ENCODE data around the gene NECTIN2.
A peak's percentile ranks its signal among the peaks of the same experiment; 100 is the strongest.
"Not testable (repeated sequence)": the region's sequence is repeated elsewhere in the genome, so short reads cannot be mapped to it uniquely, and the experiment has no call there.

NECTIN2 gene

DNA sequence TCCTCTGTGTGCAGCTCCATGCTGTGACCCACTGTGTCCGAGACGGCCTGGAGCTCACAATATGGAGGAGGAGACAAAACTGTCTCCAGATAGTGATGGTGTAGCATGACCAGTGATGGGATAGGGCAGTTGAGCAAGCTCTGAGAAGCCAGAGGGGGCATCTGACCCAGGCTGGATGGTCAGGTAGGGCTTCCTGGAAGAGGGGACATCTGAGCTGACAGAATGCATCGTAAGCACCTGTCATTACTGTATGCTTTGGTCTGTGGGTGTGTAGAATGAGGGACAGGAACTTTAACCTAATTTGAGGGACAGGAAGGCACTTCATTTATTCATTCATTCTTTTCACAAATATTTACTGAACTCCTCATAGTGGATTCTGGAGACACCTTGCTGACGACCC, 38.5 kb downstream of the NECTIN2 start:
- no peak for DNase-seq (ENCODE audit: low read depth)

DNA sequence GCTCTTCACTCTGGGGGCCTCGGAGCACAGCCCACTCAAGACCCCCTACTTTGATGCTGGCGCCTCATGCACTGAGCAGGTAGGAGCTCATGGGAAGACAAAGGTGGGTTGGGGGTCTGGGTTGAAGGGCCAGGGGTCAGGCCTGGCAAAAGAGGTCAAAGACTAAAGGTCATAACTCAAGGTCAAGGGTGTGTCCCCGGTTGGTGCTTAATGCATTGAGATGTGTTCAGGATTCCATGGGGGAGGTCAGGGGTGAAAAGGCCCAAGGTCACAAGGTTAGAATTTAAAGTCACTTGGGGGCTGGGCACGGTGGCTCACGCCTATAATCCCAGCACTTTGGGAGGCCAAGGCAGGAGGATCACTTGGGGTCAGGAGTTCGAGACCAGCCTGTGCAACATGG, 40.0 kb downstream of the NECTIN2 start:
- DNase-seq (ENCODE audit: low read depth), result no peak

DNA sequence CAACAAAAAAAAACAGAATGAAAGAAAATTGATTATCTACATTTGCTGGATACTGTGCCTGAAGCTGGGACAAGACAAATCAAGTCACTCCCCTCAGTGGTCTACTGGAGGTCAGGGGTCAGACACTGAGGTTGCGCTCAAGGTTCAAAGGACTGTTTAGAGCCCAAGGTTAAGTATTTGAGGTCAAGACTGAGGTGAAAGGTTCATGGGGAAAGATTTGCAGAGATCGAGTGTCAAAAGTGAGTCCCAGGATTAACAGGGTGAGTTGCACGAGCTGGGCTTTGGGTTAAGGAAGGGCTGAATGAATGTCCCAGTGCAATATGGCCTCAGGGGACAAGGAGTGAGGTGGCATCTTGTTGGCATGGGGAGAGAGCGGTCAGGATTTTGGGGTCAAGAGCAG, 41.6 kb downstream of the NECTIN2 start:
- DNase-seq (ENCODE audit: low read depth), result no peak

DNA sequence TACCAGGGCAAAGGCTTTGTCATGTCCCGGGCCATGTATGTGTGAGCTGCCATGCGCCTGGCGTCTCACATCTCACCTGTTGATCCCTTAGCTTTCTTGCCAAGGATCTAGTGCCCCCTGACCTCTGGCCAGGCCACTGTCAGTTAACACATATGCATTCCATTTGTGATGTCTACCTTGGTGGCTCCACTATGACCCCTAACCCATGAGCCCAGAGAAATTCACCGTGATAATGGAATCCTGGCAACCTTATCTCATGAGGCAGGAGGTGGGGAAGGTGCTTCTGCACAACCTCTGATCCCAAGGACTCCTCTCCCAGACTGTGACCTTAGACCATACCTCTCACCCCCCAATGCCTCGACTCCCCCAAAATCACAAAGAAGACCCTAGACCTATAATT, 42.2 kb downstream of the NECTIN2 start:
- not testable (repeated sequence) for DNase-seq (ENCODE audit: low read depth)

DNA sequence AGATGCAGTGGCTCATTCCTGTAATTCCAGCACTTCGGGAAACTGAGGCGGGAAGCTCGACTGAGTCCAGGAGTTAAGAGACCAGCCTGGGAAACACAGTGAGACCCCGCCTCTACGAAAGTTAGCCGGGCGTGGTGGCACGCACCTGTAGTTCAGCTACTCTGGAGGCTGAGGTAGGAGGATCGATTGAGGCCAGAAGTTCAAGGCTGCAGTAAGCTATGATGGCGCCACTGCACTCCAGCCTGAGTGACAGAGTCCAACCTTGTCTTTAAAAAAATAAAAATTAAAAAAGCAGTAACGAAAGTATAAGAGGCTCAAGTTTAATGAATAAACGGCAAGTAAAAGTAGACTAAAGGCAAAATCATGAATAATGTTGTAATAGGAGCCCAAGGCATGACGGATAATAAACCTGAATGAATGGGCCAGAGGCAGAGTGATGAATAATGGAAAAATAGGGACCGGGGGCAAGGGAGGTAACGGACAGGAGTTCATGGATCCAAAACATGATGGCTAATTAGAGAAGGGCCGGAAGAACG, 43.8 kb downstream of the NECTIN2 start:
- no peak for DNase-seq (ENCODE audit: low read depth)

DNA sequence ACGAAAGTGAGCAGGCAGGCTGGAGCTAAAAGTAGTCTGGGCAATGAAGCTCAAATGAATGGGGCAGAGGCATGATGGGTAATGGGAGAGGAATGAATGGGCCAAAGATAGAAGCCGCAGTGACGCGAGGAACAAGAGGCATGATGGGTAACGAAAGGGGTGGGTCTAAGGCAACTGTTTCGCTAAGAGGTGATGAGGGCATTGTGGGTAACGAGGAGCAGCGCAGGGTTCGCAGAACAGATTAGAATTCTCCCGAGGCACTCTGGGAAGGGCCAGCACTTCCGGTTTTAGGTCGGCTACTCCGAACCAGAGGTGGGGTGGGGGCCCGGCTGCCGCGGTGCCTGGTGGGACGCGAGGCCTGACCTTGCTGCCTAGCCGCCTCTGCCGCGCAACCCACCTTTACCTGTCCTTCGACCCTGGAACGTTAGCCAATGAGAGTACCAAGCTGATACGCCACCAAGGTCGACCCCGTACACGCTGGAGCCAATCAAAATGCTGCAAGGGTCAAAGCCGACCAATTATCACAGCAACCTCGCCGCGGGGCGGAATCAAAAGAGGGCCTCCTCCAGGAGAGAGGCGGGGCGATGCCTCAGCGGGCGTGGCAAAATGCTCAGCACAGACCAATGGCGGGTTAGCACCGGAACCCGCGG, 44.4 kb downstream of the NECTIN2 start:
- DNase-seq (ENCODE audit: low read depth), result no peak

DNA sequence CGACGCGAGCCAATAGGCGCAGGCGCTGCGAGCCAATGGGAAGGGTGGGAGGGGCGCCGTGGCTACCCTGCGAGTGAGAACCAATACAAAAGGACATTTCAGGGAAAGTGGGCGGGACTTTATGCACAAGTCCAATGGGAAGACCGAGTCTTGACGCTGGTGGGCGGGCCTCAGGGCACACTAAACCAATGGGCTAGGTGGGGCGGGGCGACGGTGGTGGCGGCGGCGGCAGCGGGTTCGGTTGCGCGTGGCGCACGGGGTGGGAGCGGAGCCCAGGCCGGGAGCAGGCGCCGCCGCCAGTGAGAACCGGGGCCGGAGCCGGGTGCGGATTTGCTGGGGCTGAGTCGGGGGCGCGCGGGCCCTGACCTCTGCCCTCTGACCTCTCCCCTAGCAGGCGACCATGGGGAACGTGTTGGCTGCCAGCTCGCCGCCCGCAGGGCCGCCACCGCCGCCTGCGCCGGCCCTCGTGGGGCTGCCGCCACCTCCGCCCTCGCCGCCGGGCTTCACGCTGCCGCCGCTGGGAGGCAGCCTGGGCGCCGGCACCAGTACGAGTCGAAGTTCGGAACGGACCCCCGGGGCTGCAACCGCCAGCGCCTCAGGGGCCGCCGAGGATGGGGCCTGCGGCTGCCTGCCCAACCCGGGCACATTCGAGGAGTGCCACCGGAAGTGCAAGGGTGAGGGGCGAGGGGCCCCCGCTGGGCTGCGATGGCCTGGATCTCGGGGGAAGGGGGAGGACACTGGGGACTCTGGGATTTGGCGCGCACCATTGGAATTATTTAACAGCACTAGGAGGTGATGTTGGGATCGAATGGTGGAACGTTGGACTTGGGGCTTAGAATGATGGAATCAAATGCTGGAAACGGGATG, 45.2 kb downstream of the NECTIN2 start, which contains the start of gene TOMM40:
Gene TOMM40, plus strand, starts transcription at position 239 of the 867 bp plus-strand sequence. Its CDS starts 162 bp downstream, at position 401.
- peak; percentile 100 for DNase-seq (ENCODE audit: low read depth)

DNA sequence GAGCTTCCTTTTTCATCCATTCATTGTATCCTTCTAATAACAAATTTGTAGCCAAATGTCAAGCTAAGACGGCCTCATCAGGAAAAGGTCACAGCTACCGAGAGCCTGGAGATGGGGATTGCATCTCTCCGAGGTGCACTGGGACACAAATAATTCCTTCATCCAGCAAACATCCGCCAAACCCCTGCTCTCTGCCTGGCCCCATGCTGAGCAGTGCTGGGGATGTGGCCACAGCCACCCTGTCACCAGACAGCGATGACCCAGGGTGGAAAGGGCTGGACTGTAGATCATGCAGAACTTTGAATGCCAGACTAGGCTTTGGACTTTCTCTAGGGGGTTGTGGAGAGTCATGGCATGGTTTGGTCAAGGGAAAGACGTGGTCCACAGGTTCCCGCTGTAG, 46.8 kb downstream of the NECTIN2 start:
- DNase-seq (ENCODE audit: low read depth), result no peak

DNA sequence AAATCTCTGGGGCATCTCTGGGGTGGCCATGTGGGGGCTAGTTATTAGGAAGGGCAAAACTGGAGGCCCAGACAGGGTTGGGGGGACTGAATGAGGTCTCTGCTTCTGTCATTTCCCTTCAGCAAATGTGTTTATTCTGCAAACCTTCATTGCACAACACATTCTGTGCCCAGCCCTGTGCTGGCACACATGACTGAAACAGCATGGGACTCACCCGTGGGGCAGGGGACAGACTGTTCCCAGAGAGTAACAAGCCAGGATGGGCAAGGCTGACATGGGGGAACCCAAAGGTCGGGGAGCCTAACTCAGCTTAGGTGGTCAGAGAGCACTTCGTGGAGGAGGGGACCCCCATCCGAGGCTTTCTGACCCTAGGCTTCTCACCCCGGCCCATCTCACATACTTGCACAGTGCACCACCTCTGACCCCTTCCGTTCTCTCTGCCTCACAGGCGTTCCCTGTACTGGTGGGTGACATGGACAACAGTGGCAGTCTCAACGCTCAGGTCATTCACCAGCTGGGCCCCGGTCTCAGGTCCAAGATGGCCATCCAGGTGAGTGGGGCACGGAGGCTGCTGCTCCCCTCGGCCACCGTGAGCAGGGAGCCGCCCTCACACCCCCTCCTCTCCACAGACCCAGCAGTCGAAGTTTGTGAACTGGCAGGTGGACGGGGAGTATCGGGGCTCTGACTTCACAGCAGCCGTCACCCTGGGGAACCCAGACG, 47.4 kb downstream of the NECTIN2 start:
- no peak for DNase-seq (ENCODE audit: low read depth)

DNA sequence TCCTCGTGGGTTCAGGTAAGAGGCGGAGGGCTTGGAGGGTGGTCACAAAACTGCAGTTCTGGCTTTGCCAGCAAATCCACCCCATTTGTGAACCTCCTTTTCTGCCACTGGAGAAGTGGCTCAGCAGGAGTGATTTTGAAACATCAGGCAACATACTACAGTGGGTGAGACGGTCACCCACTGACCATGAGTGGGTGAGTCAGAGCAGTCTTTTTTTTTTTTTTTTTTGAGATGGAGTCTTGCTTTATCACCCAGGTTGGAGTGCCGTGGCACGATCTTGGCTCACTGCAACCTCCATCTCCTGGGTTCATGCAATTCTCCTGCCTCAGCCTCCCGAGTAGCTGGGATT, 47.9 kb downstream of the NECTIN2 start:
- DNase-seq (ENCODE audit: low read depth), result no peak

DNA sequence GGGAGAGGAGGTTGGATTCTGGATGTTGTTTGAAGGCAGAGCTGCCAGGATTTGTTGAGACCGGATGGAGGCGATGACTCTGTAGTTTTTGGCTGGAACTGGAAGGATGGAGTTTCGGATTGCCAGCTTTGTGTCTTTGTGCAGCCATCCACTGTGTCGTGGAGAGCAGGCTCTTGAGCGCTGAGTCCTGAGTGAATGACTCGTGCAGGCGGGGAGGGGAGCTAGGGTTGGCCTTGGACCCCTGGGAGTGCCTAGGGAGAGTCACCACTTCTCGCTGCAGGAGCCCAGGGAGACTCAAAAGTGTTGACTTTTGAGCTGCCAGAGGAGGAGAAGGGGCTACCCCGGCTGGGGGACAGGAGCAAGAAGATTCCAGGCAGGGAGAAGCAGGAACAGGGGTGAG, 48.8 kb downstream of the NECTIN2 start:
- no peak for DNase-seq (ENCODE audit: low read depth)

DNA sequence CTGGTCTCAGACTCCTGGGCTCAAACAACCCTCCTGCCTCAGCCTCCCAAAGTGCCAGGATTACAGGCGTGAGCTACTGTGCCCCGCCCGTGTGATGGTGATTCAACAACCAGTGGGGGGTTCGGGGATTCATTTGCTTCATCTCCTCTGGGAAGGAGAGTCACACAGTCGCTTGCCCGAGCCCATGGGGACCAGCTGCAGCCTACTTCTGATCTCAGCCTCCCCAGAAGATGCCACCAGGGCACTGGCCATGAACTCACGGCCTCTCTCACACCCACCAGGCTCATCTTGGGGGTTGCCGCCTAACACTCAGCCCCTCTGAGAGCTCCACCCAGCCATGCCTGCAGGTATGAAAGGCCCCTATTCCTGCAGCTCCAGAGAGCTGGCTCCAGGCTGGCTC, 51.7 kb downstream of the NECTIN2 start:
- no peak for DNase-seq (ENCODE audit: low read depth)

DNA sequence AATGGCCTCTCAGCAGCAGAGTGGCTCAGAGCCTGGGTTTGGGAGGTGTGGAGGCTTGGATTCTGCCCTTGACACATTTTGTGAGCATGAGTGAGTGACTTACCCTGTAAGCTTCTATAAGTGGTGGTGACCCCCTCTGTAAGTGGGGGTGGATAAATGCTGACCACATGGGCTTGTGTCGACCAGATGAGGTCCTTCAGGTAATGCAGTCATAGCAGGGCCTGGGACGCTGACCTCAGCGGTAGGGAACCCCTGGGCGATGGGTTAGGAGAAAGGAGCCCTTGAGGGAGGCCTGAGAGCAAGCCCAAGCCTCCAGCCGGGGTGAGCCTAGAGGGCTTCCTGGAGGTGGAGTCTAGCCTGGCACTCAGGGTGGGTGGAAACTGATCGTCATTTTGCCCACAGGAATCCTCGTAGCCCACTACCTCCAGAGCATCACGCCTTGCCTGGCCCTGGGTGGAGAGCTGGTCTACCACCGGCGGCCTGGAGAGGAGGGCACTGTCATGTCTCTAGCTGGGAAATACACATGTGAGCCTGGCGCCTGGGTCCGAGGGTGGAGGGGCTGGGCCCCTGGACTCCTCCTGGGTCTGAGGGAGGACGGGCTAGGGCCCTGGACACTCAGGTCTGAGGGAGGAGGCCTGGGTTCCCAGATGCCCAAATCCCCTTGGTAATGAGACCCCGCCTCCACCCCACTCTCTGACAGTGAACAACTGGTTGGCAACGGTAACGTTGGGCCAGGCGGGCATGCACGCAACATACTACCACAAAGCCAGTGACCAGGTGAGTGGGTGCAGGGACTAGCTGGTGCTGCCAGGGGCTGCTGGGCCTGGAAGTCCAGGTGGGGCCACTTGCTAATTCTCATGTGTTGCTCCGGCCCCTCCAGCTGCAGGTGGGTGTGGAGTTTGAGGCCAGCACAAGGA, 54.5 kb downstream of the NECTIN2 start:
- DNase-seq (ENCODE audit: low read depth), result no peak

DNA sequence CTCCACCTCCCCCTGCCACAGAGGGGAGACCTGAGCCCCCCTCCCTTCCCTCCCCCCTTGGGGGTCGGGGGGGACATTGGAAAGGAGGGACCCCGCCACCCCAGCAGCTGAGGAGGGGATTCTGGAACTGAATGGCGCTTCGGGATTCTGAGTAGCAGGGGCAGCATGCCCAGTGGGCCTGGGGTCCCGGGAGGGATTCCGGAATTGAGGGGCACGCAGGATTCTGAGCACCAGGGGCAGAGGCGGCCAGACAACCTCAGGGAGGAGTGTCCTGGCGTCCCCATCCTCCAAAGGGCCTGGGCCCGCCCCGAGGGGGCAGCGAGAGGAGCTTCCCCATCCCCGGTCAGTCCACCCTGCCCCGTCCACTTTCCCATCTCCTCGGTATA, 57.1 kb downstream of the NECTIN2 start:
- DNase-seq (ENCODE audit: low read depth), result no peak

DNA sequence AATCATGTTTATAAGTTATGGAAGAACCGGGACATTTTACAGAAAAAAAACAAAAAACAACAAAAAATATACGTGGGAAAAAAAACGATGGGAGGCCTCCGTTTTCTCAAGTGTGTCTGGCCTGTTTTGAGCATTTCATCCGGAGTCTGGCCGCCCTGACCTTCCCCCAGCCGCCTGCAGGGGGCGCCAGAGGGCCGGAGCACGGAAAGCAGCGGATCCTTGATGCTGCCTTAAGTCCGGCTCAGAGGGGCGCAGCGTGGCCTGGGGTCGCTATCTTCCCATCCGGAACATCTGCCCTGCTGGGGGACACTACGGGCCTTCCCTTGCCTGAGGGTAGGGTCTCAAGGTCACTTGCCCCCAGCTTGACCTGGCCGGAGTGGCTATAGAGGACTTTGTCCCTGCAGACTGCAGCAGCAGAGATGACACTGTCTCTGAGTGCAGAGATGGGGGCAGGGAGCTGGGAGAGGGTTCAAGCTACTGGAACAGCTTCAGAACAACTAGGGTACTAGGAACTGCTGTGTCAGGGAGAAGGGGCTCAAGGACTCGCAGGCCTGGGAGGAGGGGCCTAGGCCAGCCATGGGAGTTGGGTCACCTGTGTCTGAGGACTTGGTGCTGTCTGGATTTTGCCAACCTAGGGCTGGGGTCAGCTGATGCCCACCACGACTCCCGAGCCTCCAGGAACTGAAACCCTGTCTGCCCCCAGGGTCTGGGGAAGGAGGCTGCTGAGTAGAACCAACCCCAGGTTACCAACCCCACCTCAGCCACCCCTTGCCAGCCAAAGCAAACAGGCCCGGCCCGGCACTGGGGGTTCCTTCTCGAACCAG, 57.7 kb downstream of the NECTIN2 start:
- DNase-seq (ENCODE audit: low read depth), result peak; percentile 42

DNA sequence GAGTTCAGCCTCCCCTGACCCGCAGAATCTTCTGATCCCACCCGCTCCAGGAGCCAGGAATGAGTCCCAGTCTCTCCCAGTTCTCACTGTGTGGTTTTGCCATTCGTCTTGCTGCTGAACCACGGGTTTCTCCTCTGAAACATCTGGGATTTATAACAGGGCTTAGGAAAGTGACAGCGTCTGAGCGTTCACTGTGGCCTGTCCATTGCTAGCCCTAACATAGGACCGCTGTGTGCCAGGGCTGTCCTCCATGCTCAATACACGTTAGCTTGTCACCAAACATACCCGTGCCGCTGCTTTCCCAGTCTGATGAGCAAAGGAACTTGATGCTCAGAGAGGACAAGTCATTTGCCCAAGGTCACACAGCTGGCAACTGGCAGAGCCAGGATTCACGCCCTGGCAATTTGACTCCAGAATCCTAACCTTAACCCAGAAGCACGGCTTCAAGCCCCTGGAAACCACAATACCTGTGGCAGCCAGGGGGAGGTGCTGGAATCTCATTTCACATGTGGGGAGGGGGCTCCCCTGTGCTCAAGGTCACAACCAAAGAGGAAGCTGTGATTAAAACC, 58.4 kb downstream of the NECTIN2 start:
- DNase-seq (ENCODE audit: low read depth), result no peak

DNA sequence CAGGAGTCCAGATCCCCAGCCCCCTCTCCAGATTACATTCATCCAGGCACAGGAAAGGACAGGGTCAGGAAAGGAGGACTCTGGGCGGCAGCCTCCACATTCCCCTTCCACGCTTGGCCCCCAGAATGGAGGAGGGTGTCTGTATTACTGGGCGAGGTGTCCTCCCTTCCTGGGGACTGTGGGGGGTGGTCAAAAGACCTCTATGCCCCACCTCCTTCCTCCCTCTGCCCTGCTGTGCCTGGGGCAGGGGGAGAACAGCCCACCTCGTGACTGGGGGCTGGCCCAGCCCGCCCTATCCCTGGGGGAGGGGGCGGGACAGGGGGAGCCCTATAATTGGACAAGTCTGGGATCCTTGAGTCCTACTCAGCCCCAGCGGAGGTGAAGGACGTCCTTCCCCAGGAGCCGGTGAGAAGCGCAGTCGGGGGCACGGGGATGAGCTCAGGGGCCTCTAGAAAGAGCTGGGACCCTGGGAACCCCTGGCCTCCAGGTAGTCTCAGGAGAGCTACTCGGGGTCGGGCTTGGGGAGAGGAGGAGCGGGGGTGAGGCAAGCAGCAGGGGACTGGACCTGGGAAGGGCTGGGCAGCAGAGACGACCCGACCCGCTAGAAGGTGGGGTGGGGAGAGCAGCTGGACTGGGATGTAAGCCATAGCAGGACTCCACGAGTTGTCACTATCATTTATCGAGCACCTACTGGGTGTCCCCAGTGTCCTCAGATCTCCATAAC, 59.5 kb downstream of the NECTIN2 start, which contains the start of gene APOE:
Gene APOE, plus strand, starts transcription at position 360 of the 724 bp plus-strand sequence. CDS start 829 bp downstream, outside the sequence.
- no peak for DNase-seq (ENCODE audit: low read depth)

DNA sequence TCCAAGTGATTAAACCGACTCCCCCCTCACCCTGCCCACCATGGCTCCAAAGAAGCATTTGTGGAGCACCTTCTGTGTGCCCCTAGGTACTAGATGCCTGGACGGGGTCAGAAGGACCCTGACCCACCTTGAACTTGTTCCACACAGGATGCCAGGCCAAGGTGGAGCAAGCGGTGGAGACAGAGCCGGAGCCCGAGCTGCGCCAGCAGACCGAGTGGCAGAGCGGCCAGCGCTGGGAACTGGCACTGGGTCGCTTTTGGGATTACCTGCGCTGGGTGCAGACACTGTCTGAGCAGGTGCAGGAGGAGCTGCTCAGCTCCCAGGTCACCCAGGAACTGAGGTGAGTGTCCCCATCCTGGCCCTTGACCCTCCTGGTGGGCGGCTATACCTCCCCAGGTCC, 61.5 kb downstream of the NECTIN2 start:
- DNase-seq (ENCODE audit: low read depth), result no peak

DNA sequence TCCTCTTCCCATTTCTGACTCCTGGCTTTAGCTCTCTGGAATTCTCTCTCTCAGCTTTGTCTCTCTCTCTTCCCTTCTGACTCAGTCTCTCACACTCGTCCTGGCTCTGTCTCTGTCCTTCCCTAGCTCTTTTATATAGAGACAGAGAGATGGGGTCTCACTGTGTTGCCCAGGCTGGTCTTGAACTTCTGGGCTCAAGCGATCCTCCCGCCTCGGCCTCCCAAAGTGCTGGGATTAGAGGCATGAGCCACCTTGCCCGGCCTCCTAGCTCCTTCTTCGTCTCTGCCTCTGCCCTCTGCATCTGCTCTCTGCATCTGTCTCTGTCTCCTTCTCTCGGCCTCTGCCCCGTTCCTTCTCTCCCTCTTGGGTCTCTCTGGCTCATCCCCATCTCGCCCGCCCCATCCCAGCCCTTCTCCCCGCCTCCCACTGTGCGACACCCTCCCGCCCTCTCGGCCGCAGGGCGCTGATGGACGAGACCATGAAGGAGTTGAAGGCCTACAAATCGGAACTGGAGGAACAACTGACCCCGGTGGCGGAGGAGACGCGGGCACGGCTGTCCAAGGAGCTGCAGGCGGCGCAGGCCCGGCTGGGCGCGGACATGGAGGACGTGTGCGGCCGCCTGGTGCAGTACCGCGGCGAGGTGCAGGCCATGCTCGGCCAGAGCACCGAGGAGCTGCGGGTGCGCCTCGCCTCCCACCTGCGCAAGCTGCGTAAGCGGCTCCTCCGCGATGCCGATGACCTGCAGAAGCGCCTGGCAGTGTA, 62.2 kb downstream of the NECTIN2 start:
- no peak for DNase-seq (ENCODE audit: low read depth)

All from stimulated activated CD8-positive, alpha-beta memory T cell treated with anti-CD3 and anti-CD28 coated beads, Interleukin-12 subunit alpha, Interleukin-12 subunit beta, amount 100 ng/mL, for 4 hours (primary cell).